DMS 273 (cell line): Measurements from ENCODE around the gene AAK1.

Experiments used
- DNase-seq: peaks from one replicate; lab custom pipeline; 2025; ENCODE audit not compliant: unreplicated experiment; lab: John Stamatoyannopoulos, UW

The AAK1 gene

GRCh38 chr2:69546646-69547045, 96.9 kb downstream of the AAK1 start:
- no peak for DNase-seq

GRCh38 chr2:69545477-69545932, 98.0 kb downstream of the AAK1 start:
- peak; percentile 44 for DNase-seq

- no peak for DNase-seq
These were observed 98.6 kb downstream of the AAK1 start for GRCh38 chr2:69544951-69545350.

DNA sequence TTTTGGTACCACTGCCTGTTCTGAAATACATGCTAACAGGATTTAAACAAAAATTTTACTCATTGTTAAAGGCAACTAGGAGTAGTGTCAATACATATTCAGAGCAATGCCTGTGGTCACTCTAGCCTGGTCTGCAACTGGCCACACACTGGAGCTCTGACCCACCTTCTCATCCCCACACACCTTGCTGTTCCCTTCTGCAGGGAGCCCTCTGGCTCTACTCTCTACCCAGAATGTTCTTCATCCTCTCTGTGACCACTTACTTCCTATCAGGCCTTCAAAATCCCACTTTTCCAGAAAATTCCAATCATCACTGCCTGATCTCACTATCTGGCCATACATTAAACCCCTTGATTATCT, 104.0 kb downstream of the AAK1 start:
- no peak for DNase-seq

DNA sequence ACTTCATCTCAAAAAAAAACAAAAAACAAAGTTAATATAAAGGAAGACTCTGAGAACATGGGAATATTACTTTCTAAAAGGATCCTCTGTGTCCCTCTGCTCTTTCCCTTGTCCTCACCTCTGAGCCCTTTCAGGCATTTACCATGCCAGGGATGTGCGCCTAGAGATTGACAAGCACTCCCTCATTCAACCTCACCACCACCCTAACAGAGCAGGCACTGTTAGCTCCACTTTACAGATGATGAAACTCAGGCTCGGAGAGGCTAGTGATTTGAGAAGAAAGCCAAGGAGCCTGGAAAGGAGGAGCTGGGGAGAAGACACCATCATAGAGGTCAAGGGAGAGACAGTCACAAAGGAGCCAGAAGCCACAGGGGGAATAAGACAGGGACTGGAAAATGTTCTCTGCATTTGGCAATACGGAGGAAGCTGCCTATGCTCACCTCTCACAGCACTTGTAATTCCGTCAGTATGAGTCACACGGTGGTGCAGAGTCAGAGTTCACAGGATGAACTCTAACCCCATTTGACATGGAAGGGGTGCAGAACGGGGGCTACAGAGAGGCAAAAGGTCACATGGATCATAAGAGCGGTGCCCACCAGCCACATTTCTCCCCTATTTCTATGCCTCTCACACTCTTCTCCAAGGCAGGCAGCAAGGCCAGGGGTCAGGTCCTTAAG, 104.5 kb downstream of the AAK1 start:
- no peak for DNase-seq

- no peak for DNase-seq
These were observed 105.3 kb downstream of the AAK1 start for GRCh38 chr2:69538249-69538648.

- no peak for DNase-seq
These were observed 107.7 kb downstream of the AAK1 start for GRCh38 chr2:69535817-69536241.

GRCh38 chr2:69531186-69531585, 112.4 kb downstream of the AAK1 start:
- no peak for DNase-seq

GRCh38 chr2:69529480-69529879, 114.1 kb downstream of the AAK1 start:
- DNase-seq, result no peak

DNA sequence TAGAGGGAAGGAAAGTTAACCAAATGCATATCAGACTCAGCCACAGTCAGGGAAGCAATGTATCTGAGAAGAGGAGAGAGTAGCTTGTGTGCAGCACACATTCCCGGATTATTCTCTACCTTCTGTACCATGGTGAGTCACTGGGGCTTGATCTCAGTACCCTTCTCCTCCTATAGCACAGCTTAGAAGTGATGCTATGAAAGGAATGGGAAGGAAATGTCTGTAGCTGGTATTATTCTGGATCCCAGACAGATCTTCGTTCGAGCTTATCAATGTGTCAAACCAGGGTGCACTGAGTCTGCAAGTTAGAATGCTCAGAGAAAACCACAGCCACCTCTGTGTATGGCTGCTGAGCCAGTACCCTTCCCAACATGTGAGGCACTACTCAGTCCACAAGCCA, 118.3 kb downstream of the AAK1 start:
- DNase-seq, result no peak

- no peak for DNase-seq
These were observed 118.7 kb downstream of the AAK1 start for GRCh38 chr2:69524799-69525198.

GRCh38 chr2:69521747-69522146, 121.8 kb downstream of the AAK1 start:
- no peak for DNase-seq

DNA sequence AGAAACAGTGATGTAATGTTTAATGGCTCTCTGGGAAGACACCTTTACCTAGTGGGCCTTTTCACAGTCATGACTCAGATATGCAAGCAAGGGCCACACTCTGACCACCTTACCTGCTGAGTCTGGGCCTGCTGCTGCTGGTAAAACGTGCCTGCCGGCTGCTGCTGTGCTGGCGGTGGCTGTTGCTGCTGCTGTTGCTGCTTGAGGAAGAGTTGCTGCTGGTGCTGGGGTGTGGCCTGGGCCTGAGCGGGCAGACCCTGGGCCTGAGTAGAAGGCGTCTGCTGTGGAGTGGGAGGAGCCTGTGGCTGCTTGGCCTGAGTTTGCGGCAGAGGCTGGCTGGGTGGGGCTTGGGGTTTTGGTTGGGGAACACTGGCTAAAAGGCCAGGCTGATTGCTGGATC, 124.7 kb downstream of the AAK1 start:
- DNase-seq, result no peak

GRCh38 chr2:69517410-69517809, 126.1 kb downstream of the AAK1 start:
- DNase-seq, result no peak

- DNase-seq, result no peak
These were observed 128.7 kb downstream of the AAK1 start for GRCh38 chr2:69514819-69515218.

DNA sequence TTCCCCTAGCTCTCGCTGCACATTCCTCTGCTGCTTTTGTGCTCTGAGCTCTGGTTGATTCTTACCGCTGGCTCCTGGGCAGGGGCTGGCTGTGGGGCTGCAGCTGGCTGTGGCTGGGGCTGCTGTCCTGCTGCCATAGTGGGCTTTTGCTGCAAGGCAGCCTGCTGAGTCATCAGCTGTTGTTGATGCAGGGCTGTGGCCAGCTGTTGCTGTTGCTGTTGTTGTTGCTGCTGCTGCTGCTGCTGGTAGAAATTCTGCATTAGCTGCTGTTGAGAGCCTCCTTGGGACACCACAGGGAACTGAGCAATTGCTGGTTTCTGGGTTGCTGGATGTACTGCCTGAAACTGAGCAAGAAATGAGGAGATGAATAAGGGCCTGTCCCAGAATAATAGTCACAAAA, 129.1 kb downstream of the AAK1 start:
- peak; percentile 64 for DNase-seq

DNA sequence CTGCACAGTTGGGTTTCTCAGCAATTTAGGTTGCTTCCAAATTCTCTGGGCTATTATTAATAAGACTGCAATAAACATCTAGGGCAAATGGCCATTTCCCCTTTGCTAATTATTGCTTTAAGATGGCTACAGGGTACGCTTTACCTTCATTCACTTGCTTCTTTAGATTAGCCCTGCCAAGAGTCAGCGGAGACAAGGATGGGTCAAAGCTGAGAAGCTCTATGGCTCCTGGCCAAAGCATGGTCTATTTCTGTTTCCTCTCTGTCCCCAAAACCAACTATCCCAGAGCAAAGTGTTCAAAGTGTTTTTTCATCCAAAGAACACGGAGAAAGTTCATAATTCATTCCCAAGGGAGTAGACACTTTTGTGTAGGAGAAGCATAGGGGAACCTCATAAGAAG, 131.1 kb downstream of the AAK1 start:
- DNase-seq, result no peak

DNA sequence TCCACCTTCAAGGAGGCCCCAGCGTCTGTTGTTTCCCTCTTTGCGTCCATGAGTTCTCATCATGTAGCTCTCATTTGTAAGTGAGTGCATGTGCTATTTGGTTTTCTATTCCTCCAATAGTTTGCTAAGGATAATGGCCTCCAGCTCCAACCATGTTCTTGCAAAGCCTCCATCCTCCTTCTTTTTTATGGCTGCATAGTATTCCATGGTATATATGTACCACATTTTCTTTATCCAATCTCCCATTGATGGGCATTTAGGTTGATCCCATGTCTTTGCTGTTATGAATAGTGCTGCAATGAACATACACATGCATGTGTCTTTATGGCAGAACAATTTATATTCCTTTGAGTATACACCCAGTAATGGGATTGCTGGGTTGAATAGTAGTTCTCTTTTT, 133.3 kb downstream of the AAK1 start:
- DNase-seq, result no peak

GRCh38 chr2:69509750-69510140, 133.8 kb downstream of the AAK1 start:
- no peak for DNase-seq

- no peak for DNase-seq
These were observed 134.4 kb downstream of the AAK1 start for GRCh38 chr2:69509011-69509749.

GRCh38 chr2:69505710-69506109, 137.8 kb downstream of the AAK1 start:
- no peak for DNase-seq

GRCh38 chr2:69501301-69501700, 142.2 kb downstream of the AAK1 start:
- no peak for DNase-seq

GRCh38 chr2:69499966-69500365, 143.6 kb downstream of the AAK1 start:
- no peak for DNase-seq
